GM21723 (cell line): ENCODE results near the gene CCDC51.
"Not testable (repeated sequence)": the region's sequence is repeated elsewhere in the genome, so short reads cannot be mapped to it uniquely, and the experiment has no call there.

Experiments used
- ATAC-seq: cut with Tn5 transposase; IDR thresholded peaks from one replicate; pipeline ENCODE4 v1.9.1; 2021; ENCODE audit warnings: mild to moderate bottlenecking, moderate library complexity; ENCODE audit not compliant: unreplicated experiment

CCDC51 gene

DNA sequence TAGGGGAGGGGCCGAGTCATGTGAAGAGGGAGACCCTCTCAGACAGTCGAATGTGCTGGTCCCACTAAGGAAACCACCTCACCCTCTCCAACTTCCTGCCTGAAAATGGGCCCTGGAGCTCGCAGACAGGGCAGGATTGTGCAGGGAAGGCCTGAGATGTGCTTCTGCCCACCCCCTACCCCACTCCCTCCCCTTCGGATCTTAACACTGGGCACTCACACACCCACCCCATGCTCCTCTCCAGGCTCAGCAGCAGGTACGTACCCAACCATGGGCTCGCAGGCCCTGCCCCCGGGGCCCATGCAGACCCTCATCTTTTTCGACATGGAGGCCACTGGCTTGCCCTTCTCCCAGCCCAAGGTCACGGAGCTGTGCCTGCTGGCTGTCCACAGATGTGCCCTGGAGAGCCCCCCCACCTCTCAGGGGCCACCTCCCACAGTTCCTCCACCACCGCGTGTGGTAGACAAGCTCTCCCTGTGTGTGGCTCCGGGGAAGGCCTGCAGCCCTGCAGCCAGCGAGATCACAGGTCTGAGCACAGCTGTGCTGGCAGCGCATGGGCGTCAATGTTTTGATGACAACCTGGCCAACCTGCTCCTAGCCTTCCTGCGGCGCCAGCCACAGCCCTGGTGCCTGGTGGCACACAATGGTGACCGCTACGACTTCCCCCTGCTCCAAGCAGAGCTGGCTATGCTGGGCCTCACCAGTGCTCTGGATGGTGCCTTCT, 26.6 kb upstream of the CCDC51 start:
- ATAC-seq: peak; percentile 26

DNA sequence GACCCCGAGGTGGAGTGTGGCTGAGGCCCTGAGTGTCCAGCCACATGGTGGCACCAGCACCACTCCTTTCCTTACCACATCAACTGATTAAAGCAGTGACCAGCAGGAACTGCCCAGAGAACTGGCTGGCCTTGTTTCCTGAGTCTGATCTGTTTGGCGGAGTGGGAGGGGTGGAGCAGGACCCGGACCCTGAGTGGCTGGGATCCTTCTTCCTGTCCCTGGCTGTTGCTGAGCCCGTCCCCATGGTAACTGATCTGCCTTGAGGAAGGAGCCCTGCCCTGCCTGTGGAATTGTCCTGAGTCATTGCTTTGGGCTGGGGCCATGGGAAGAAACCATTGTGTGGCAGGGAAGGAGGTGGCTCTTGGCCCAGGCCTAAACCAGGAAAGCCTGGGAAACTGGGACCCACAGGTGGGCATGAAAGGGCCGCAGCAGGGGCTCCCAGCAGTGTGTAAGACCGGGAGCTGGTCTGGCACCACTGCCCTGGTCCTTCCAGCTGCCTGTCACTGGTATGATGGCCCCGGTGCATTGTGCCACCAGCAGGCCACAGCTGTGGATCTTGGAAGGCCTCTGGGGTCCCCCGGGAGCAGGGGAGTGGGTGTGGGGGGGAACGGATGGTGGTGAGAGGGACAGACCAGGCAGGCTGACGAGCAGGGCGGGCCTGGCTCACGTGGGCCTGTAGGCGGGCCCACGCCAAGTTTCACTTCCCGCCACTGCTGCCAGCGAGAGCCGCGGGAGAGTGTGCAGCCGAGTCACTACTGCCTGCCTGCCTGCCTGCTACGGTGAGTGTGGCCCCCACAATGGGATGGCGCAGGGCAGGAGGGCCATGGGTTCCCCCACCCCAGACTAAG, 25.8 kb upstream of the CCDC51 start:
- ATAC-seq: peak; percentile 83

DNA sequence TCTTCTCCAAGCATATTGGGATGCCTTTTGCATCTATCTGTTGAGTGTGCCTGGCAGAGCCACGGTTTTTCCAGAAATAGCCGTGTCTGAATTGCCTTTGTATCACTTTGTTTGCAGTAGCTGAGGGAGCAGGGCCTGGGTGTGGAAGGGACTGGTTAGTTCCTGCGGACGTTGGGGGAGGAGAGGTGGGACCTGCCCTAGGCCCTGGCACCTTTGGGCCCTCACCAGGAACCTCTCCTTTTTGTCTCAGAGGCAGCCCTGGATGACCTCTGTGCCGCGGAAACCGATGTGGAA, 25.3 kb upstream of the CCDC51 start:
- no peak for ATAC-seq

DNA sequence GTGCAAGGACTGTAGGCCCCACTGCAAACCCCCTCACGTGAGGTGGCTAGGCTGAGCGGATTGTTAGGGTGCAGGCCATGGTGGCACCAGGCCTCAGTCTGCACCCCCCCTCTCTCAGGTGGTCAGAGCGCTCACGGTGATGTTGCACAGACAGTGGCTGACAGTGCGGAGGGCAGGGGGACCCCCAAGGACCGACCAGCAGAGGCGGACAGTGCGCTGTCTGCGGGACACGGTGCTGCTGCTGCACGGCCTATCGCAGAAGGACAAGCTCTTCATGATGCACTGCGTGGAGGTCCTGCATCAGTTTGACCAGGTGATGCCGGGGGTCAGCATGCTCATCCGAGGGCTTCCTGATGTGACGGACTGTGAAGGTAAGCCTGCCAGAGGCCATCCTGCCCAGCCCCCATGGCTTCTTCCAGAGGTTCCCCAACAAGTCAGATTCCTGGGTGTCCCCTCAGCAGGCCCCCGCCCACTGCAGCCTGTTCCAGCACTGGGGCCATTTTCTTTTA, 24.8 kb upstream of the CCDC51 start:
- no peak for ATAC-seq

DNA sequence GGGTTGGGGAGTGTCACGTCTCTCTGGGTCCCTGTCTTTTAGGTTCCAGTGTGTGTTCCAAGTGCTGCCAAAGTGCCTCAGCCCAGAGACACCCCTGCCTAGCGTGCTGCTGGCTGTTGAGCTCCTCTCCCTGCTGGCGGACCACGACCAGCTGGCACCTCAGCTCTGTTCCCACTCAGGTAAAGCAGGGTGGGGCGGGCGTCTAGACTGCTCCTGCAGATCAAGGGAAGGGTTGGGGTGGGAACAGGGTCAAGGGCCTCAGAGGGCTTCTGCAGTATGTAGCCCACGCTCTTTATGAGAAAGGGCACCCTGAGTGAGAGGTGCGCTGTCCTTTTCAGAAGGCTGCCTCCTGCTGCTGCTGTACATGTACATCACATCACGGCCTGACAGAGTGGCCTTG, 23.8 kb upstream of the CCDC51 start:
- ATAC-seq: no peak

DNA sequence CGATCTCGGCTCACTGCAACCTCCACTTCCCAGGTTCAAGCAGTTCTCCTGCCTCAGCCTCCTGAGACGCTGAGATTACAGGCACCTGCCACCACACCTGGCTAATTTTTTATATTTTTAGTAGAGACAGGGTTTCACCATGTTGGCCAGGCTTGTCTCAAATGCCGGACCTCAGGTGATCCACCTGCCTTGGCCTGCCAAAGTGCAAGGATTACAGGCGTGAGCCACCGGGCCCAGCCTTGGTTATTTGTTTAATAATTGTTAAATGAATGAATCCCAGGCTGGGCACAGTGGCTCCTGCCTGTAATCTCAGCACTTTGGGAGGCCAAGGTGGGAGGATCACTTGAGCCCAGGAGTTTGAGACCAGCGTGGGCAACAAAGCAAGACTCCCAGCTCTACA, 21.8 kb upstream of the CCDC51 start:
- not testable (repeated sequence) for ATAC-seq

DNA sequence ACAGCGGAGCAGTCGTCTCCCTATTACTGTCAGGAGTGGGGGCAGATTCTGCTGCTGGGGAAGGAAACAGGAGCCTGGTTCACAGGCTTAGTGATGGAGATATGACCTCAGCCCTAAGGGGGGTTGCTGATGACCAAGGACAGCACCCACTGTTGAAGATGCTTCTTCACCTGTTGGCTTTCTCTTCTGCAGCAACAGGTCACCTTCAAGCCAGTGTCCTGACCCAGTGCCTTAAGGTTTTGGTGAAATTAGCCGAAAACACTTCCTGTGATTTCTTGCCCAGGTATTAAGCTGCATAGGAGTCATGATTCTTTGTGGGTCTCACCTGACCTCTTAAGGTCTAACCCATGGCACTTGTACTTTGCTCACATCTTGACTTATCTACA, 20.6 kb upstream of the CCDC51 start:
- no peak for ATAC-seq

DNA sequence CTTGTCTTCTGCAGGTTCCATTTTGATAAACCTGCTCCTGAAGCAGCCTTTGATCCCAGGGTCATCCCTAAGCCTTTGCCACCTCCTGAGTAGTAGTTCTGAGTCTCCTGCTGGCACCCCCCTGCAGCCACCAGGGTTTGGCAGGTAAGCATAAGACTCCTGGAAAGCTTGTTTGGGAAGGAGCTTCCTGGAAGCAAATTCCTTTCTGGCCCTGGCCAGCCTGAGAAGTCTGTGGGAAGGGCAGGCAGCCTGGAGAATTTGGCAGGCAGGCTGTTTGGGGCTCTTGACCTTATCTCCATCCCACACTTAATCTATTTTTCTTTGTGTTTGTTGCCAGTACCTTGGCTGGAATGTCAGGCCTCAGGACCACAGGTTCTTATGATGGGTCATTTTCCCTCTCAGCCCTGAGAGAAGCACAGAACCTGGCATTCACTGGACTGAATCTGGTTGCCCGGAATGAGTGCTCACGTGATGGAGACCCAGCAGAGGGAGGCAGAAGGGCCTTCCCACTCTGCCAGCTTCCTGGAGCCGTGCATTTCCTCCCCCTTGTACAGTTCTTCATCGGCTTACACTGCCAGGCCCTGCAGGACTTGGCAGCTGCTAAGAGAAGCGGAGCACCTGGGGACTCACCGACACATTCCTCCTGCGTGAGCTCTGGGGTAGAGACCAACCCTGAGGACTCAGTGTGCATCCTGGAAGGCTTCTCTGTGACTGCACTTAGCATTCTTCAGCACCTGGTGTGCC, 20.0 kb upstream of the CCDC51 start:
- ATAC-seq: no peak

DNA sequence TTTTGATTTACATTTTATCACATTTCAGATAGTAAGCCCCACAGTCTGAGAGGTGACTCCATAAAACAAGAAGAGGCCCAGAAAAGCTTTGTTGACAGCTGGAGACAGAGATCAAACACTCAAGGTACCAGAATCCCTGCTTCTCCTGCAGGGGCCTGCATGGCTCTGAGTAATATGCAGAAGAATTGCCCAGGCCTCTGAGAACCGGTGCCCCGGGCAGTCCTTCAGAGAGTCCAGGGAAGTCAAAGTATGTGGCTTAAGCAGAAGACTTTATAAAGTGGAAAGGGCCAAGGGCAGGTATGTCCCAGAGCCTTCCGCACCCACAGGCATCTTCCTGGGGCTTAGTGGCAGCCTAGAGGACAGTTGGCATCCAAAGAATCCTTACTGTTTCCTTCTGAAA, 19.4 kb upstream of the CCDC51 start:
- no peak for ATAC-seq

DNA sequence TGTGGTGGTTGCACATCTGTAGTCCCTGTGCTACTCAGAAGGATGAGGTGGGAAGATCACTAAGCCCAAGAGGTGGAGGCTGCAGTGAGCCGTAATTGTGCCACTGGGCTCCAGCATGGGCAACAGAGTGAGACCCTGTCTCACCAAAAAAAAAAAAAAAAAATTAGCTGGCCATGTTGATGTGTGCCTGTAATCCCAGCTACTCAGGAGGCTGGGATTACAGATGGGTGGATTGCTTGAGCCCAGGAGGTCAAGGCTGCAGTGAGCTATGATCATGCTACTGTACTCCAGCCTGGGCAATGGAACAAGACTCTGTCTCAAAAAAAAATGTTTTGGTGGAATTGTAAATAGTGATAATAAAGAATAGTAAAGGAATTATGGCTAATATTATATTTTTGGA, 16.5 kb upstream of the CCDC51 start:
- no peak for ATAC-seq

DNA sequence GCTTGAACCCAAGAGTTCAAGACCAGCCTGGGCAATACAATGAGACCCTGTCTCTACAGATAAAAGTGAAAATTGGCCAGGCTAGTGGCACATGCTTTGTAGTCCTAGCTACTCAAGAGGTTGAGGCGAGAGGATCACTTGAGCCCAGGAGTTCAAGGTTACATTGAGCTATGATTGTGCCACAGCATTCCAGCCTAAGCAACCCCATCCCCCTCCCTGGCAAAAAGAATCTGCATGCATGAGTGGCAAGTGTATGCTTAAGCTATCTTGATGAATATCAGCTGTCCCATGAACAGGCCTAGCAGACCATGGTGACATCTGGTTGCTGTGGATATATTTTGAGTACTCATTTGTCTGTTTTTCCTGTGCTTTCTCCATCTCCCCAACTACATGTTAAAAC, 11.4 kb upstream of the CCDC51 start:
- ATAC-seq: no peak

DNA sequence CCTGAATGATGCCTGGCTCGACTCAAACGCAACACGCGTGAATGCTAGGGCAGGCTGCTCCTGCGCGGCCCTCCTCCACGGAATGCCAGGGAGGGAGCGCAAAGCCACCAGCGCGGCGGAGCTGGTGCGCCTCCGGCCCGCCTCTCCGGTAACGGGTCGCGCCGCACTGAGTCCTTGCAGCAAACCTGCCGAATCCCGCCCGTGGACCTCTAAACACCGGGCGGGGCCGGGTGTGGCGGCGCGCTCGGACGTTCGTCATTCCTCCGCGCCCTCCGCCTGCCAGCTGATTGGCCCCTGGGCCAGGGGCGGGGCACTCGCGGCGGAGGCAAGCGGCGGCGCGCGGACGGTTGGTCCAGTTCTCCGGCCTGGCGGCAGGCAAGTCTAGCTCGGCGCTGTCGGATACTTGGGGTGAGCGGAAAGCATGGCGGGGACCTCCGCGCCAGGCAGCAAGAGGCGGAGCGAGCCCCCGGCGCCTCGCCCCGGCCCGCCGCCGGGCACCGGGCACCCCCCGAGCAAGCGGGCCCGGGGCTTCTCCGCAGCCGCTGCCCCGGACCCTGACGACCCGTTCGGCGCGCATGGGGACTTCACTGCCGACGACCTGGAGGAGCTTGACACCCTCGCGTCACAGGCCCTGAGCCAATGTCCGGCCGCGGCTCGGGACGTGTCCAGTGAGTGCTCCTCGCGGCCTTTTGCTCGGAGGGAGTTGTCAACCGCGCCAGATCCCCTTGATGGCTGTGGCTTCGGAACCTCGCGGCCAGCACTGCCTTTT, 6.7 kb upstream of the CCDC51 start, which contains the start of gene ATRIP:
TSS of gene ATRIP (plus strand) at position 313 of the 769 bp plus-strand sequence. CDS start at position 422, 109 bp downstream.
- ATAC-seq: peak; percentile 85

DNA sequence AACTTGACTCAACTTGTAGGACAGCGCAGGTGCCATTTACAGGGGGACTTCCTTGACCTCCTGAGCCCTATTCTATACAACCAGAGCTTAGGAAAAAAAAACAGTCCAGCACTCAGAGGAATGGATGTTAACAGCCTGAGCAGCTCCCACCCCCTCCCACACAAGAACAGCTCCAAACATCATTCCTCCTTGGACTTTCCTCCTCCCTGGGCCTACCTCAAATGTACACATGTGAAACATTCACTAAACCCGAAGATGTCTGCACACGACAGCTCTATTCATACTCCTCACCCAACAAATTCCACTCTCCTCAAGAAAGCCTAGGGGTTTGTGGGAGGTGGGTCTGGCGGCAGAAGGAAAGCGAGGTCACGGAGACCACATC, 6.1 kb upstream of the CCDC51 start:
- peak; percentile 12 for ATAC-seq

DNA sequence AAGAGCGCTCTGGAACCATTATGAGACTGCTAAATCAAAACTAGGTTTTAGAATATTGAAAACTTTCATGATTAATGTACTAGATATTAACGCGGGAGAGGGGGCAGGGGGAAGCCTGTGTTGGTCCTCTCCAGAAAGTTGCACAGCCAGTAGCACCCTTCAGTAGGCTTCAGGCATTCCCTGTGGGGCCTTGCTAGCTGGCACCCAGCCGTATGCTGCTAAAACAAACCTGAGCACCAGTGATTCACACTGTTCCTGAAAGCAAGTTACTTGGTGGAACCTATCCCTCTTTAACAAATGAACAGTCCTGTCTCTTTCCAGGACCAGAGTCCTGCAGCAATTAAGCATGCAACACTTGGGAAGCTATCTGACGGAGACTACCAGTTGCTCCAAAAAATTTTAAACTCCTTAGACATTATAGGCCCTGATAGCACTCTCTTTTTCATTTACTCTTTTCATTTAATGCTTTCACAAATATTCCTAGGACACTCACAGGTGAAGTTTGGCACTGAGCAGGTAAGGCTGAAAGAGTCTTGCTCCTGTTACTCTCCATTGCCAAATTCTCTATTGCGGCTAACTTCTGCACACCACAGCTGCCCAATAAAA, 5.5 kb upstream of the CCDC51 start:
- ATAC-seq: no peak

DNA sequence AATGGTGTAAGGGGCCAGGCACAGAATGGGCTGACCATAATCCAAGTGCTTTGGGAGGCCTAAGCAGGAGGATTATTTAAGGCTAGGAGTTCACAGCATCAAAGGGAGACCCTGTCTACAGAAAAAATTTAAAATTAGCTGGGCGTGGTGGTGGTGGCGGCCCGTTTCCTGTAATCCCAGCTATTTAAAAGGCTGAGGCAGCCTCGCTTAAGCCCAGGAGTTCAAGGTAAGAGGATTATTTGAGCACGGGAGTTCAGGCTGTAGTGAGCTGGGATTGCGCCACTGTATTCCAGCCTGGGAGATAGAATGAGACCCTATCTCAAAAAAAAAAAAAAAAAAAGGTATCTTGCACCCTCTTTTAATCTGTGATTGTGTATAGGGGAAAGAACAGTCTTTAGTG, 2.0 kb upstream of the CCDC51 start:
- no peak for ATAC-seq

DNA sequence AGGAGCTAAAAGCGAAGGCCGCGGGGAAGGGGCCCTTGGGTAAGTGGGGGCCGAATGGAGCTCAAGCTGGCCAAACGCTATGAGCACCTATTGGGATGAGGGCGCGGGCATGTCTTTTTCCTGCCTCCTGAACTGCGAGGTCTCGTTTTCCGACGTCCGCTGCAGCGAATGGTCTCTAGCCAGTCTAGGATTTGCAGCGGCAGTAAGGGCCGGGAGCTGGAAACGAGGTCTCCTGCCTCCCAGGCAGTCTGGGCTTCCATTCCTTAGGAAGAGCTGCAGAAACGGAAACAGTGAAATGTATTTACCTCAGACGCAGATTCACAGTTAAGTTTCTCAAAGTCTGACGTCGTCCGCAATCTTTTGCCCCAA, 655 bp upstream of the CCDC51 start:
- peak; percentile 4 for ATAC-seq

DNA sequence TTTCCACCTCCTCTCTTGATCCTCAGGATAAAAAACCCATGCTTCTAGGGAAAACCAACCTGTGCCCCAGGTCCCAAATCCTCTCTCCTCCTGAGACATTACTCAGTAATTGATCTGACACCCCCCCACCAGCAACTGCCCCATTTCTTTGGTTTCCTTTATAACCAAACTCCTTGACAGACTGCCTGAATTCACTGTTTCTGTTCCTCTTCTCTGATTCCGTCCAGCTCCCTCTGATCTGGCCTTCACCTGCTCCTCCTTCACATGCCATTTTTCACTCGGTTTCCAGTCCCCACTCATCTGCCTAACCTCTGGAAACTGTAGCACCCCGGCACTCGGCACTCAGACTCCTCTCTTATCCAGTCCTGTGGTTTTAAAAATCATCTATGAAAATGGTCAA, 2.1 kb downstream of the CCDC51 start:
- ATAC-seq: no peak

DNA sequence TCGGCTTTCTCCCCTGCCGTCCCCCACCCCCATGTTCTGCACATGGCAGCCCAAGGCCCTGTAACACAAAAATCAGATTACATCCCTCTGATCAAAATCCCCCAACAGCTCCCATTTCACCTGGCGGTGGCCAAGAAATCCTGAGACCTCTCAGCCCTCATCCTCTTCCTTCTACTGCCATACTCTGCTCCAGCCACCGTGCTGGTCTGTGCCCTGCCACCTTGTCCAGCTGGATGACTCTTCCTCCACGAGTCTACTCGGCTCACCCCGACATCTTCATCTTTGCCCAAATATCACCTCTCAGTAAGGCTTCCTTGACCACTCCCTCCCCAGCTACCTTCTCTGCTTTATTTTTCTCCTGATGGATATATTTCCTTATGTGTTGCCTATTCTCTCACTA, 3.1 kb downstream of the CCDC51 start:
- ATAC-seq: no peak

DNA sequence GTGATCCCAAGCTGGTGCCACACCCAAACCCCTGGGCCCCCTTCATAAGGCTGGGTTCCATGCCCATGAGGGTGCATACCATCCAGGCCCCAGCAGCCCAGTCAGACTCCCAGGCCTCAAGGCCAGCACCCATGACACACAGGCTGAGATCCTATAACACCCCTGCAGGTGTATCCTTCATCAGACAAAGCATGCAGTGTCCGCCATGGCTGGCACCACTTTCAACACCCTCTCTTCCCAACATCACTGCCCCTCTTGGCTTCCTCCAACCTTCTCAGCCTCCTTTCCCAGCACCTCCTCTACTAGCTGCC, 3.5 kb downstream of the CCDC51 start:
- no peak for ATAC-seq

DNA sequence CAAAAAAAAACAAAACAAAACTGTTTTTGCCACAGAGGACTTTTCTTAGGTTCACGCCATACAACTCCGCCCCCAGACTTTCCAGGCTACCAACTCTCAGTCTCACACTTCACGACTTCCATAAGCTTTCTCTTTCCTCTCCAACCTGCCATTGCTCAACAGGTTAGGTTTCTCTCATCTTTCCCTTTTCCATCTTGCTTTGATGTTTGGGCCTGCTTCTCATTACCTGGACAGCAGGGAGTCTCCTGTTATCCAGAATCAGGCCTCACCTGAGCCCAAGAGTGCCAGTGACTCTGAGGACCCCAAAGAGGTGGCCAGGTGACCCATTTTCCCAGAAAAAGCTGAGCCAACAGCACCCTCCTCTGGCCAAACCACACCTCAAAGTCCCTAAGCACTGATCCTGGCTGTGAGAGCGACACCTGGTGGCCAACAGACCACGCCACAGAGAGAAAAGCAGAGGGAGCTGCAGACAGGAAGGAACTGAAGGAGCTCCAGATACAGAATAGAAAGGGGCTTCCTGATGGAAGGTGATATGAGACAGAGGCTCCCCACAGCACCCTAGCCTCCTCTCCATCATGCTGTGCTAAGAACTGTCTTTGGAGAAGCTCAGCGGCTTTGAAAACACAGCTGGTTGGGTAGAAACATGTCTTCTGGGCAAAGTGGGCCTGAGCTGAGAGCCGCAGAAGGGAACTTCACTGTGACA, 4.0 kb downstream of the CCDC51 start:
- ATAC-seq: no peak
